Measurements from ENCODE around the gene MLLT3.

DNA sequence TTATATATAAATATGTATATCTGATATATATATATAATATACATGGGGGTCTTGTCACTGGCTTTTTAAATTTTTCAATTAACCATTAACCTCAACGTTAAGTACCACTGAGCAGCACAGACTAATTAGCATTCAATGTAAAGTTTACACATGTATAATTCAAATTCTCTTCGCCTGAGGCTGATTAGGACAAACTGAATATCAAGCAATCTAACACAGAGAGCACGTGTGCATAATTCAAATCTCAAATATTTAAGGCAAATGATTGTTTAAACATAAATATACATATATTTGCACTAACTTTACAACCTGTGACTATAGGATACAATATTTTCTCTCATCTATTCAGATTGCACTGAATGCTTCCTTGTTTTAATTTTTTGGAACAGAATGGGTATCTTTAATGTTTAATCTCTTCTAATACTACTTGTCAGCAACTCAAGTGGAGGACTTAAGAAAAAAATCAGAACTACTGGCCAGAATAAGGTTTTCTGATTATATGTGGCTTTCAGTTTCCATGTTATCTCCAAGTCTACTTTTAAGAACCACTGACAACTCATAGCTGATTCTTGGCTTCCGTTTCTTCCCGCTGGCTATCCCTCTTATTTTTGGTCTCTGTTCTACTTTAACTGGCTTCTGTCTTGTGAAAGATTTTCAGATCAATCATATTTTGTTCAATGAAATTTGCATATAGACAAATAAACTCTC lies 204.8 kb downstream of the MLLT3 start:
- TF ChIP-seq EZH2 (IDR thresholded peaks at IDR 0.05; ENCODE audit: low read depth), result no peak
- TF ChIP-seq, protein P1, sequence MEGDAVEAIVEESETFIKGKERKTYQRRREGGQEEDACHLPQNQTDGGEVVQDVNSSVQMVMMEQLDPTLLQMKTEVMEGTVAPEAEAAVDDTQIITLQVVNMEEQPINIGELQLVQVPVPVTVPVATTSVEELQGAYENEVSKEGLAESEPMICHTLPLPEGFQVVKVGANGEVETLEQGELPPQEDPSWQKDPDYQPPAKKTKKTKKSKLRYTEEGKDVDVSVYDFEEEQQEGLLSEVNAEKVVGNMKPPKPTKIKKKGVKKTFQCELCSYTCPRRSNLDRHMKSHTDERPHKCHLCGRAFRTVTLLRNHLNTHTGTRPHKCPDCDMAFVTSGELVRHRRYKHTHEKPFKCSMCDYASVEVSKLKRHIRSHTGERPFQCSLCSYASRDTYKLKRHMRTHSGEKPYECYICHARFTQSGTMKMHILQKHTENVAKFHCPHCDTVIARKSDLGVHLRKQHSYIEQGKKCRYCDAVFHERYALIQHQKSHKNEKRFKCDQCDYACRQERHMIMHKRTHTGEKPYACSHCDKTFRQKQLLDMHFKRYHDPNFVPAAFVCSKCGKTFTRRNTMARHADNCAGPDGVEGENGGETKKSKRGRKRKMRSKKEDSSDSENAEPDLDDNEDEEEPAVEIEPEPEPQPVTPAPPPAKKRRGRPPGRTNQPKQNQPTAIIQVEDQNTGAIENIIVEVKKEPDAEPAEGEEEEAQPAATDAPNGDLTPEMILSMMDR (conservative IDR thresholded peaks at IDR 0.05), result no peak
